Osteocyte (in vitro differentiated cells): ENCODE data around the gene PCSK9. TPM values are rescaled to one million over a fixed set of nuclear protein-coding genes. Genes with fewer than 3 reads are reported as not detected.

ENCODE experiments used
- DNase-seq: peaks from one replicate; pipeline ENCODE4 v3.0.0; 2021; ENCODE audit warnings: mixed read lengths; ENCODE audit not compliant: unreplicated experiment; ENCODE audit errors: extremely low spot score
- H3K27ac Mint-ChIP-seq: one replicate; pipeline ENCODE4 v1.8.0; 2021; ENCODE audit warnings: mild to moderate bottlenecking, mixed read lengths; ENCODE audit not compliant: unreplicated experiment
- H3K27me3 Mint-ChIP-seq: one replicate; pipeline ENCODE4 v1.8.0; 2021; ENCODE audit warnings: mixed read lengths; ENCODE audit not compliant: unreplicated experiment
- H3K36me3 Mint-ChIP-seq: one replicate; pipeline ENCODE4 v1.8.0; 2021; ENCODE audit warnings: mixed read lengths; ENCODE audit not compliant: unreplicated experiment
- H3K4me1 Mint-ChIP-seq: one replicate; pipeline ENCODE4 v1.8.0; 2021; ENCODE audit warnings: mixed read lengths; ENCODE audit not compliant: unreplicated experiment
- H3K4me3 Mint-ChIP-seq: one replicate; pipeline ENCODE4 v1.8.0; 2021; ENCODE audit warnings: mild to moderate bottlenecking, moderate library complexity, mixed read lengths; ENCODE audit not compliant: unreplicated experiment
- H3K9me3 Mint-ChIP-seq: one replicate; pipeline ENCODE4 v1.8.0; 2021; ENCODE audit warnings: mixed read lengths; ENCODE audit not compliant: unreplicated experiment
- CTCF ChIP-seq: fragments of 200-600 bp; sonication (generic); IDR thresholded peaks from 2 replicates; pipeline ENCODE4 v1.5.0; 2021; ENCODE audit warnings: antibody characterized with exemption, mild to moderate bottlenecking, moderate library complexity
- total RNA-seq: library from RNA; stranded (reverse); gene quantifications from 2 replicates; pipeline ENCODE4 v1.2.1, GENCODE V29; 2021

The PCSK9 gene
- total RNA-seq, 1 donor from 2014 or later: 2.2 TPM

- no peak for TF ChIP-seq CTCF
- no peak overlapping the region for H3K4me3 Mint-ChIP-seq
- no peak for DNase-seq
- H3K27ac Mint-ChIP-seq: no peak overlapping the region
- H3K4me1 Mint-ChIP-seq: peaks cover 19% of the 10 kb centered on the region
- no peaks in the 10 kb centered on the region for H3K36me3 Mint-ChIP-seq
- H3K9me3 Mint-ChIP-seq: no peaks in the 10 kb centered on the region
- peaks cover 28% of the 10 kb centered on the region for H3K27me3 Mint-ChIP-seq
Measured at GRCh38 chr1:54996869-54997710, 42.3 kb upstream of the PCSK9 start.

GRCh38 chr1:54997711-54997986 lies 41.7 kb upstream of the PCSK9 start:
- no peaks in the 10 kb centered on the region for H3K9me3 Mint-ChIP-seq
- H3K36me3 Mint-ChIP-seq: no peaks in the 10 kb centered on the region
- no peak overlapping the region for H3K4me3 Mint-ChIP-seq
- peaks cover 19% of the 10 kb centered on the region for H3K4me1 Mint-ChIP-seq
- H3K27ac Mint-ChIP-seq: no peak overlapping the region
- DNase-seq: no peak
- H3K27me3 Mint-ChIP-seq: peaks cover 28% of the 10 kb centered on the region
- TF ChIP-seq CTCF: no peak

GRCh38 chr1:54998100-54998499 lies 41.2 kb upstream of the PCSK9 start:
- H3K4me3 Mint-ChIP-seq: no peak overlapping the region
- no peak for TF ChIP-seq CTCF
- H3K36me3 Mint-ChIP-seq: no peaks in the 10 kb centered on the region
- peaks cover 28% of the 10 kb centered on the region for H3K27me3 Mint-ChIP-seq
- no peak overlapping the region for H3K27ac Mint-ChIP-seq
- no peaks in the 10 kb centered on the region for H3K9me3 Mint-ChIP-seq
- peaks cover 19% of the 10 kb centered on the region for H3K4me1 Mint-ChIP-seq
- no peak for DNase-seq

GRCh38 chr1:54998677-54999076 lies 40.7 kb upstream of the PCSK9 start, which contains the start of gene BSND:
Gene BSND (plus strand): TSS chr1:54998933. CDS start chr1:54999187, 254 bp downstream.
- Mint-ChIP-seq H3K4me1 (peaks cover 19% of the 10 kb centered on the region), H3K4me3 (no peak within 1 kb of the TSS), H3K9me3 (no peaks in the 10 kb centered on the region), H3K36me3 (no peaks in the 10 kb centered on the region), H3K27ac (no peak within 1 kb of the TSS), H3K27me3 (peaks cover 28% of the 10 kb centered on the region)
- TF ChIP-seq CTCF: no peak
- DNase-seq: no peak

GRCh38 chr1:55000110-55001085 lies 39.0 kb upstream of the PCSK9 start:
- Mint-ChIP-seq H3K4me3 (no peak overlapping the region), H3K36me3 (no peaks in the 10 kb centered on the region), H3K27ac (no peak overlapping the region), H3K4me1 (peaks cover 12% of the 10 kb centered on the region), H3K9me3 (no peaks in the 10 kb centered on the region), H3K27me3 (peaks cover 21% of the 10 kb centered on the region)
- TF ChIP-seq CTCF: no peak
- no peak for DNase-seq
